ENCODE measurements around the gene FAIM2. TPM values are rescaled to one million over a fixed set of nuclear protein-coding genes. Genes with fewer than 3 reads are reported as not detected.

The FAIM2 gene
- total and polyA plus RNA-seq, 2 experiments from 2014 or later: 0.61 to 2.0 TPM

DNA sequence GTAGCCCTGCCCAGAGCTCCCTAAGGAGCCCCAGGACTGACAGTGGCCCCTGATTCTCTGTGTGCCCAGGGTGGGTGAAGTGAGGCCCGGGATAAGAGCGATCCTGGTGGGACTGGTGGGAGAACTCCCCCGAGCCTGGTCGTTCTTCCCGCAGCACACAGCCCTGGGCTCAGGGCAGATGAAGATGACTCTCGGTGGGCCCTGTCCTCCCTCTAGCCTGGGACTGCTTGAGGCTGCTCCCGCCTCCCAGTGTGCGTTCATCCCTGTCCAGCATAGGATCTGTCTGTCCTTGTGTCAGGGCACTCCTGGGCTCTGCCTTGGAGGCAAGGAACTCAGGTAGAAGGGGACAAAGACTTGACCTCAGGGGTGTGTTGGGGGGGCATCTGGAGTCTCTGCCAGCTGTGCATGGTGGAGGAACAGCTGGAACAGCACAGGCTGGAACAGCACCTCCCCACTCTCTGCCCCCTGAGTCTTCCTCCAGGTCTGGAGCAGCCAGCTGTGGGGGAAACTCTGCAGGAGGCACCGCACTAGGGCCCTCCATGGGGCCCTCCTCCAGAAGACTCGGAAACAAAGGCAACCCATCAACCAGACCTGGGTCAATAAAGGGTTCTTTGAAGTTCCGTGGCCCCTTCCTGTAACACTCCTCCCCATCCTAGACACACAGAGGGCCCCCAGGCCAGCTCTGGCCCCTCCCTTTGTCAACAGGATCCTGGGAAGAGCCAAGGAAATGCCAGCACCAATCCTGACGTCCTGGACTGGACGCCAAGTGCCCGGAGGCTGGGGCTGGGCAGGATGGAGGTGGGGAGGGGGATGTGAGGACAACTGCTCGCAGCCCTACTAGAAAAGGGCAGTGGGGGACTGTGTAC lies 15.9 kb downstream of the FAIM2 start:
- no peak overlapping the region for H3K27ac ChIP-seq (ENCODE audit: low read depth)
- DNase-seq (ENCODE audit: low spot score): no peak
- peaks cover 8% of the 10 kb centered on the region for H3K4me1 ChIP-seq (ENCODE audit: insufficient read depth)
- H3K27ac Mint-ChIP-seq: no peak overlapping the region
- H4K20me1 ChIP-seq (replicated peaks; ENCODE audit: insufficient read depth): no peaks in the 10 kb centered on the region
- no peaks in the 10 kb centered on the region for H3K9me2 ChIP-seq (ENCODE audit: insufficient read depth)
- no peaks in the 10 kb centered on the region for H3F3A ChIP-seq (replicated peaks; ENCODE audit: low read depth)
- H3K27me3 Mint-ChIP-seq (ENCODE audit: insufficient read depth, low read depth, poor library complexity): peaks cover 14% of the 10 kb centered on the region
- no peak overlapping the region for H3K4me2 ChIP-seq
- no peaks in the 10 kb centered on the region for H3K9me3 Mint-ChIP-seq
- no peaks in the 10 kb centered on the region for H3K36me3 ChIP-seq (ENCODE audit: insufficient read depth)
- no peak overlapping the region for H3K4me3 Mint-ChIP-seq
- TF ChIP-seq, protein P1, sequence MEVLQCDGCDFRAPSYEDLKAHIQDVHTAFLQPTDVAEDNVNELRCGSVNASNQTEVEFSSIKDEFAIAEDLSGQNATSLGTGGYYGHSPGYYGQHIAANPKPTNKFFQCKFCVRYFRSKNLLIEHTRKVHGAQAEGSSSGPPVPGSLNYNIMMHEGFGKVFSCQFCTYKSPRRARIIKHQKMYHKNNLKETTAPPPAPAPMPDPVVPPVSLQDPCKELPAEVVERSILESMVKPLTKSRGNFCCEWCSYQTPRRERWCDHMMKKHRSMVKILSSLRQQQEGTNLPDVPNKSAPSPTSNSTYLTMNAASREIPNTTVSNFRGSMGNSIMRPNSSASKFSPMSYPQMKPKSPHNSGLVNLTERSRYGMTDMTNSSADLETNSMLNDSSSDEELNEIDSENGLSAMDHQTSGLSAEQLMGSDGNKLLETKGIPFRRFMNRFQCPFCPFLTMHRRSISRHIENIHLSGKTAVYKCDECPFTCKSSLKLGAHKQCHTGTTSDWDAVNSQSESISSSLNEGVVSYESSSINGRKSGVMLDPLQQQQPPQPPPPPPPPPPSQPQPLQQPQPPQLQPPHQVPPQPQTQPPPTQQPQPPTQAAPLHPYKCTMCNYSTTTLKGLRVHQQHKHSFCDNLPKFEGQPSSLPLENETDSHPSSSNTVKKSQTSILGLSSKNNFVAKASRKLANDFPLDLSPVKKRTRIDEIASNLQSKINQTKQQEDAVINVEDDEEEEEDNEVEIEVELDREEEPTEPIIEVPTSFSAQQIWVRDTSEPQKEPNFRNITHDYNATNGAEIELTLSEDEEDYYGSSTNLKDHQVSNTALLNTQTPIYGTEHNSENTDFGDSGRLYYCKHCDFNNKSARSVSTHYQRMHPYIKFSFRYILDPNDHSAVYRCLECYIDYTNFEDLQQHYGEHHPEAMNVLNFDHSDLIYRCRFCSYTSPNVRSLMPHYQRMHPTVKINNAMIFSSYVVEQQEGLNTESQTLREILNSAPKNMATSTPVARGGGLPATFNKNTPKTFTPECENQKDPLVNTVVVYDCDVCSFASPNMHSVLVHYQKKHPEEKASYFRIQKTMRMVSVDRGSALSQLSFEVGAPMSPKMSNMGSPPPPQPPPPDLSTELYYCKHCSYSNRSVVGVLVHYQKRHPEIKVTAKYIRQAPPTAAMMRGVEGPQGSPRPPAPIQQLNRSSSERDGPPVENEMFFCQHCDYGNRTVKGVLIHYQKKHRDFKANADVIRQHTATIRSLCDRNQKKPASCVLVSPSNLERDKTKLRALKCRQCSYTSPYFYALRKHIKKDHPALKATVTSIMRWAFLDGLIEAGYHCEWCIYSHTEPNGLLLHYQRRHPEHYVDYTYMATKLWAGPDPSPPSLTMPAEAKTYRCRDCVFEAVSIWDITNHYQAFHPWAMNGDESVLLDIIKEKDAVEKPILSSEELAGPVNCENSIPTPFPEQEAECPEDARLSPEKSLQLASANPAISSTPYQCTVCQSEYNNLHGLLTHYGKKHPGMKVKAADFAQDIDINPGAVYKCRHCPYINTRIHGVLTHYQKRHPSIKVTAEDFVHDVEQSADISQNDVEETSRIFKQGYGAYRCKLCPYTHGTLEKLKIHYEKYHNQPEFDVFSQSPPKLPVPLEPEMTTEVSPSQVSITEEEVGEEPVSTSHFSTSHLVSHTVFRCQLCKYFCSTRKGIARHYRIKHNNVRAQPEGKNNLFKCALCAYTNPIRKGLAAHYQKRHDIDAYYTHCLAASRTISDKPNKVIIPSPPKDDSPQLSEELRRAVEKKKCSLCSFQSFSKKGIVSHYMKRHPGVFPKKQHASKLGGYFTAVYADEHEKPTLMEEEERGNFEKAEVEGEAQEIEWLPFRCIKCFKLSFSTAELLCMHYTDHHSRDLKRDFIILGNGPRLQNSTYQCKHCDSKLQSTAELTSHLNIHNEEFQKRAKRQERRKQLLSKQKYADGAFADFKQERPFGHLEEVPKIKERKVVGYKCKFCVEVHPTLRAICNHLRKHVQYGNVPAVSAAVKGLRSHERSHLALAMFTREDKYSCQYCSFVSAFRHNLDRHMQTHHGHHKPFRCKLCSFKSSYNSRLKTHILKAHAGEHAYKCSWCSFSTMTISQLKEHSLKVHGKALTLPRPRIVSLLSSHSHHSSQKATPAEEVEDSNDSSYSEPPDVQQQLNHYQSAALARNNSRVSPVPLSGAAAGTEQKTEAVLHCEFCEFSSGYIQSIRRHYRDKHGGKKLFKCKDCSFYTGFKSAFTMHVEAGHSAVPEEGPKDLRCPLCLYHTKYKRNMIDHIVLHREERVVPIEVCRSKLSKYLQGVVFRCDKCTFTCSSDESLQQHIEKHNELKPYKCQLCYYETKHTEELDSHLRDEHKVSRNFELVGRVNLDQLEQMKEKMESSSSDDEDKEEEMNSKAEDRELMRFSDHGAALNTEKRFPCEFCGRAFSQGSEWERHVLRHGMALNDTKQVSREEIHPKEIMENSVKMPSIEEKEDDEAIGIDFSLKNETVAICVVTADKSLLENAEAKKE (CRISPR knock-in tag; IDR thresholded peaks at IDR 0.05): no peak
- TF ChIP-seq POLR2AphosphoS5 (IDR thresholded peaks at IDR 0.05; ENCODE audit: low read depth): no peak
- TF ChIP-seq, protein P2, sequence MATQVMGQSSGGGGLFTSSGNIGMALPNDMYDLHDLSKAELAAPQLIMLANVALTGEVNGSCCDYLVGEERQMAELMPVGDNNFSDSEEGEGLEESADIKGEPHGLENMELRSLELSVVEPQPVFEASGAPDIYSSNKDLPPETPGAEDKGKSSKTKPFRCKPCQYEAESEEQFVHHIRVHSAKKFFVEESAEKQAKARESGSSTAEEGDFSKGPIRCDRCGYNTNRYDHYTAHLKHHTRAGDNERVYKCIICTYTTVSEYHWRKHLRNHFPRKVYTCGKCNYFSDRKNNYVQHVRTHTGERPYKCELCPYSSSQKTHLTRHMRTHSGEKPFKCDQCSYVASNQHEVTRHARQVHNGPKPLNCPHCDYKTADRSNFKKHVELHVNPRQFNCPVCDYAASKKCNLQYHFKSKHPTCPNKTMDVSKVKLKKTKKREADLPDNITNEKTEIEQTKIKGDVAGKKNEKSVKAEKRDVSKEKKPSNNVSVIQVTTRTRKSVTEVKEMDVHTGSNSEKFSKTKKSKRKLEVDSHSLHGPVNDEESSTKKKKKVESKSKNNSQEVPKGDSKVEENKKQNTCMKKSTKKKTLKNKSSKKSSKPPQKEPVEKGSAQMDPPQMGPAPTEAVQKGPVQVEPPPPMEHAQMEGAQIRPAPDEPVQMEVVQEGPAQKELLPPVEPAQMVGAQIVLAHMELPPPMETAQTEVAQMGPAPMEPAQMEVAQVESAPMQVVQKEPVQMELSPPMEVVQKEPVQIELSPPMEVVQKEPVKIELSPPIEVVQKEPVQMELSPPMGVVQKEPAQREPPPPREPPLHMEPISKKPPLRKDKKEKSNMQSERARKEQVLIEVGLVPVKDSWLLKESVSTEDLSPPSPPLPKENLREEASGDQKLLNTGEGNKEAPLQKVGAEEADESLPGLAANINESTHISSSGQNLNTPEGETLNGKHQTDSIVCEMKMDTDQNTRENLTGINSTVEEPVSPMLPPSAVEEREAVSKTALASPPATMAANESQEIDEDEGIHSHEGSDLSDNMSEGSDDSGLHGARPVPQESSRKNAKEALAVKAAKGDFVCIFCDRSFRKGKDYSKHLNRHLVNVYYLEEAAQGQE (IDR thresholded peaks at IDR 0.05; ENCODE audit: unreplicated experiment): no peak
- TF ChIP-seq EZH2 (IDR thresholded peaks at IDR 0.05; ENCODE audit: low read depth, unreplicated experiment): no peak
- TF ChIP-seq STAT1 (IDR thresholded peaks at IDR 0.05; ENCODE audit: unreplicated experiment): no peak
- TF ChIP-seq, protein P3, sequence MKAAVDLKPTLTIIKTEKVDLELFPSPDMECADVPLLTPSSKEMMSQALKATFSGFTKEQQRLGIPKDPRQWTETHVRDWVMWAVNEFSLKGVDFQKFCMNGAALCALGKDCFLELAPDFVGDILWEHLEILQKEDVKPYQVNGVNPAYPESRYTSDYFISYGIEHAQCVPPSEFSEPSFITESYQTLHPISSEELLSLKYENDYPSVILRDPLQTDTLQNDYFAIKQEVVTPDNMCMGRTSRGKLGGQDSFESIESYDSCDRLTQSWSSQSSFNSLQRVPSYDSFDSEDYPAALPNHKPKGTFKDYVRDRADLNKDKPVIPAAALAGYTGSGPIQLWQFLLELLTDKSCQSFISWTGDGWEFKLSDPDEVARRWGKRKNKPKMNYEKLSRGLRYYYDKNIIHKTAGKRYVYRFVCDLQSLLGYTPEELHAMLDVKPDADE (IDR thresholded peaks at IDR 0.05): no peak
- TF ChIP-seq ZNF114 (CRISPR knock-in tag; IDR thresholded peaks at IDR 0.05): no peak
- TF ChIP-seq JUNB (IDR thresholded peaks at IDR 0.05; ENCODE audit: unreplicated experiment): no peak
- no peak for TF ChIP-seq CREB1 (CRISPR knock-in tag; IDR thresholded peaks at IDR 0.05; ENCODE audit: low read depth)
- no peak for TF ChIP-seq NANOG (IDR thresholded peaks at IDR 0.05; ENCODE audit: borderline replicate concordance)
- TF ChIP-seq, protein P4, sequence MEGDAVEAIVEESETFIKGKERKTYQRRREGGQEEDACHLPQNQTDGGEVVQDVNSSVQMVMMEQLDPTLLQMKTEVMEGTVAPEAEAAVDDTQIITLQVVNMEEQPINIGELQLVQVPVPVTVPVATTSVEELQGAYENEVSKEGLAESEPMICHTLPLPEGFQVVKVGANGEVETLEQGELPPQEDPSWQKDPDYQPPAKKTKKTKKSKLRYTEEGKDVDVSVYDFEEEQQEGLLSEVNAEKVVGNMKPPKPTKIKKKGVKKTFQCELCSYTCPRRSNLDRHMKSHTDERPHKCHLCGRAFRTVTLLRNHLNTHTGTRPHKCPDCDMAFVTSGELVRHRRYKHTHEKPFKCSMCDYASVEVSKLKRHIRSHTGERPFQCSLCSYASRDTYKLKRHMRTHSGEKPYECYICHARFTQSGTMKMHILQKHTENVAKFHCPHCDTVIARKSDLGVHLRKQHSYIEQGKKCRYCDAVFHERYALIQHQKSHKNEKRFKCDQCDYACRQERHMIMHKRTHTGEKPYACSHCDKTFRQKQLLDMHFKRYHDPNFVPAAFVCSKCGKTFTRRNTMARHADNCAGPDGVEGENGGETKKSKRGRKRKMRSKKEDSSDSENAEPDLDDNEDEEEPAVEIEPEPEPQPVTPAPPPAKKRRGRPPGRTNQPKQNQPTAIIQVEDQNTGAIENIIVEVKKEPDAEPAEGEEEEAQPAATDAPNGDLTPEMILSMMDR (conservative IDR thresholded peaks at IDR 0.05; ENCODE audit: low read depth in 2 of 2): no peak
- TF ChIP-seq ZNF331 (CRISPR knock-in tag; IDR thresholded peaks at IDR 0.05; ENCODE audit: low read depth): no peak
- no peak for TF ChIP-seq EZH2phosphoT487 (IDR thresholded peaks at IDR 0.05; ENCODE audit: unreplicated experiment)
- H3K36me3 Mint-ChIP-seq (ENCODE audit: low read depth): no peaks in the 10 kb centered on the region
- peaks cover 39% of the 10 kb centered on the region for H3K4me1 Mint-ChIP-seq
- no peaks in the 10 kb centered on the region for H3K79me2 ChIP-seq (replicated peaks; ENCODE audit: insufficient read depth)
- no peak overlapping the region for H3K4me3 ChIP-seq
- H2AFZ ChIP-seq: no peak overlapping the region; the same call in 1 of the 2 replicates
- H3K27me3 ChIP-seq (ENCODE audit: insufficient read depth): no peaks in the 10 kb centered on the region
- no peak for ATAC-seq

All from GM23338 (cell line).